Measurements from ENCODE around the gene TMEM126B.

Gene TMEM126B

GRCh38 chr11:85682330-85683305 lies 54.2 kb downstream of the TMEM126B start:
- peak; percentile 38 for DNase-seq (ENCODE audit: low spot score)

- DNase-seq (ENCODE audit: low spot score) = peak; percentile 29
Measured at GRCh38 chr11:85685125-85685819, 56.9 kb downstream of the TMEM126B start.

- DNase-seq (ENCODE audit: low spot score) = peak; percentile 93
Measured at GRCh38 chr11:85685820-85686459, 57.5 kb downstream of the TMEM126B start, which contains the start of gene CCDC89. Gene CCDC89 (minus strand): TSS chr11:85686195. CDS start chr11:85686130, 65 bp downstream.
